BE2C (cell line): Measurements from ENCODE around the gene PSMB5.

ENCODE experiments used
- DNase-seq: peaks from one replicate; pipeline ENCODE4 v3.0.0-alpha.2; 2020
- H3K27me3 ChIP-seq: fragments of 250-450 bp; sonication (Bioruptor Pico); 2 replicates; pipeline ENCODE4 v1.5.1; 2020; ENCODE audit warnings: mild to moderate bottlenecking
- H3K36me3 ChIP-seq: fragments of 250-450 bp; sonication (Bioruptor Pico); 2 replicates; pipeline ENCODE4 v1.5.1; 2020; ENCODE audit warnings: mild to moderate bottlenecking
- H3K4me1 ChIP-seq: fragments of 250-450 bp; sonication (Bioruptor Pico); 2 replicates; pipeline ENCODE4 v1.5.1; 2020
- H3K4me3 ChIP-seq: 2 replicates; pipeline ENCODE4 v1.5.1; 2011; ENCODE audit warnings: low read depth, low read length
- H3K9me3 ChIP-seq: fragments of 250-450 bp; sonication (Bioruptor Pico); 2 replicates; pipeline ENCODE4 v1.5.1; 2020
- TF ChIP-seq, protein P1 (sequence below): IDR thresholded peaks from 2 replicates; pipeline ENCODE4 v1.5.1; 2012; ENCODE audit warnings: mild to moderate bottlenecking, low read depth, low read length

PSMB5 gene

GRCh38 chr14:23056145-23056955, 21.6 kb upstream of the PSMB5 start:
- TF ChIP-seq, protein P1, sequence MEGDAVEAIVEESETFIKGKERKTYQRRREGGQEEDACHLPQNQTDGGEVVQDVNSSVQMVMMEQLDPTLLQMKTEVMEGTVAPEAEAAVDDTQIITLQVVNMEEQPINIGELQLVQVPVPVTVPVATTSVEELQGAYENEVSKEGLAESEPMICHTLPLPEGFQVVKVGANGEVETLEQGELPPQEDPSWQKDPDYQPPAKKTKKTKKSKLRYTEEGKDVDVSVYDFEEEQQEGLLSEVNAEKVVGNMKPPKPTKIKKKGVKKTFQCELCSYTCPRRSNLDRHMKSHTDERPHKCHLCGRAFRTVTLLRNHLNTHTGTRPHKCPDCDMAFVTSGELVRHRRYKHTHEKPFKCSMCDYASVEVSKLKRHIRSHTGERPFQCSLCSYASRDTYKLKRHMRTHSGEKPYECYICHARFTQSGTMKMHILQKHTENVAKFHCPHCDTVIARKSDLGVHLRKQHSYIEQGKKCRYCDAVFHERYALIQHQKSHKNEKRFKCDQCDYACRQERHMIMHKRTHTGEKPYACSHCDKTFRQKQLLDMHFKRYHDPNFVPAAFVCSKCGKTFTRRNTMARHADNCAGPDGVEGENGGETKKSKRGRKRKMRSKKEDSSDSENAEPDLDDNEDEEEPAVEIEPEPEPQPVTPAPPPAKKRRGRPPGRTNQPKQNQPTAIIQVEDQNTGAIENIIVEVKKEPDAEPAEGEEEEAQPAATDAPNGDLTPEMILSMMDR = peak; percentile 95
- H3K4me1 ChIP-seq = peaks cover 11% of the 10 kb centered on the region
- peaks cover 52% of the 10 kb centered on the region for H3K36me3 ChIP-seq
- H3K4me3 ChIP-seq = peak overlapping the region; percentile 79
- DNase-seq = peak; percentile 88
- no peaks in the 10 kb centered on the region for H3K9me3 ChIP-seq
- no peaks in the 10 kb centered on the region for H3K27me3 ChIP-seq

GRCh38 chr14:23055621-23056144, 21.0 kb upstream of the PSMB5 start:
- TF ChIP-seq, protein P1 = no peak
- DNase-seq = peak; percentile 98
- H3K36me3 ChIP-seq = peaks cover 46% of the 10 kb centered on the region
- H3K4me1 ChIP-seq = peaks cover 11% of the 10 kb centered on the region
- no peaks in the 10 kb centered on the region for H3K9me3 ChIP-seq
- no peaks in the 10 kb centered on the region for H3K27me3 ChIP-seq
- peak overlapping the region; percentile 79 for H3K4me3 ChIP-seq

DNA sequence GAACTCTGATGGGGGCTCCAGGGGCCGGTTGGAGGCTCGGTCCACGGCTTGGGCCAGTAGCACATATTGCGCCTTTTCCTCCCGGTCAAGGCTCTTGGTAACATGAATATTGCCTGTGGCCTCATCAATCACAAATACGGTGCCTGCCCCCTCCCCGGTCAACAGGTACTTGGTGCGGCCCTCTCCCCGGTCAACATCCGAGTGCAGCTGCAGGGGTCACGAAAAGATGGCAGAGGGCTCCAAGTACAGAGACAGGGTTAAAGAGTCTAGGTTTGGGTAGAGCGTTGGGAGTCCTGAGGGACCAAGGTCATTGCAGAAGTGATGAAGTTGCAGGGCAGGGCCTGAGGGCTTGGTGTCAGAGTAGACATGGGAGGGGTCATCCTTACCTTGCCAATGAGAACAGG, 20.4 kb upstream of the PSMB5 start:
- DNase-seq = no peak
- Histone ChIP-seq H3K4me1 (peaks cover 11% of the 10 kb centered on the region), H3K9me3 (no peaks in the 10 kb centered on the region), H3K36me3 (peaks cover 48% of the 10 kb centered on the region), H3K27me3 (no peaks in the 10 kb centered on the region), H3K4me3 (peak overlapping the region; percentile 79)
- TF ChIP-seq, protein P1 = no peak

DNA sequence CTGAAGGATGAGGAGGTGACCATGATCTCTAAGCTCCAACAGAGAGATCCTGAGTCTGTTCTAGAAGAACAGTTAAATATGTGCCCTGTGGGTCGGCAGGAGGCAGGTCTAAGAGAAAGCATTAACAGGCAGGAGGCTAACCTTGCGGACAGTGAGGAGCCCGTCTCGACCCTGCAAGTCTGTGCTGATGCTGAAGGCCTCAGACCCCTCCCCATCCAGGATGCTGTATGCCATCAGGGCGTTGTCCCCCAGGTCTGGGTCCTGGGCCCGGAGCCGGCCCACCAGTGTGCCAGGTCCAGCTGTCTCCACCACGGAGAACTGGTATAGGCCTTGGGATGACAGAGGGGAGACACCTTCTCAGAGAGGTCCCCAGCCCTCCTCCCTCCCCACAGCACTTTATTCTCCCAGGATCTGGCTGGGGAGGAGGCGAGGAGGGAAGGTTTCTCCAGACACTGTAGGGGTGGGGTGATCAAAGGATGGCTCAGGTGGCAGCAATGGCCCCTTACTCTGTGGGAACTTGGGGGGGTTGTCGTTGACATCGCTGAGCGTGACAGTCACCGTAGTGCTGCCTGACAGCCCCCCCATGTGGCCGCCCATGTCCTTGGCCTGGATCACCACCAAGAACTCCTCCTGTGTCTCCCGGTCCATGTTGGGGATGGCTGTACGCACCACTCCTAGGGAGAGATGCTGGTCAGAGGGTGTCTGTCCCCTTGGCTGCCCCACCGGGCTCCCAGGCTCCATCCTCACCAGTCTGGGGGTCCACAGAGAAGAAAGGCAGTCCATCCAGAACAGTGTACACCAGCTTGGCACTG, 19.5 kb upstream of the PSMB5 start:
- Histone ChIP-seq H3K27me3 (no peaks in the 10 kb centered on the region), H3K9me3 (no peaks in the 10 kb centered on the region), H3K36me3 (peaks cover 53% of the 10 kb centered on the region), H3K4me3 (no peak overlapping the region), H3K4me1 (peaks cover 11% of the 10 kb centered on the region)
- TF ChIP-seq, protein P1 = peak; percentile 31
- DNase-seq = peak; percentile 53

DNA sequence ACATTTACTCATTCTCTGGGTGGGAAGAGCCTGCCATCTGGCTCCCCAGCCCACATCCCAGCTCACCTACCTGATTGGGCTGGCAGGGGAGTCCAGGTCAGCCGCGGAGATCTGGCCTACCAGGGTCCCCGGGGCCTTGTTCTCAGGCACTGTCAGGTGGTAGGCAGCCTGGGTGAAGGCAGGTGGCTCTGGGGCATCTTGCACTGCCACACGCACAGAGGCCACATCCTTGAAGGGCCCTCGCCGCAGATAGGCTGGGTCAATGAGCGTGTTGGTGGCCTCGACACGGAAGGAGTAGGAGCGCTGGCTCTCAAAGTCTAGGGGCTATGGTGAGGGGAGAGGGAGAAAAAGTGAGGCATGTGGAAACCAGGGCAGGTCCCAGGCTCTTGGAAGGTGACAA, 18.7 kb upstream of the PSMB5 start:
- H3K9me3 ChIP-seq = no peaks in the 10 kb centered on the region
- peaks cover 11% of the 10 kb centered on the region for H3K4me1 ChIP-seq
- H3K36me3 ChIP-seq = peaks cover 55% of the 10 kb centered on the region
- H3K27me3 ChIP-seq = no peaks in the 10 kb centered on the region
- H3K4me3 ChIP-seq = no peak overlapping the region
- no peak for DNase-seq
- TF ChIP-seq, protein P1 = no peak

- Histone ChIP-seq H3K4me3 (no peak overlapping the region), H3K27me3 (no peaks in the 10 kb centered on the region), H3K9me3 (no peaks in the 10 kb centered on the region), H3K36me3 (peaks cover 60% of the 10 kb centered on the region), H3K4me1 (peaks cover 11% of the 10 kb centered on the region)
- TF ChIP-seq, protein P1 = no peak
- no peak for DNase-seq
These were observed 18.0 kb upstream of the PSMB5 start for GRCh38 chr14:23052671-23053070.
